MM.1S (cell line): ENCODE data around the gene CHRND.

Source experiments
- DNase-seq: peaks from one replicate; pipeline ENCODE4 v3.0.0-alpha.2; 2015
- H2AFZ ChIP-seq: fragments of 300-600 bp; sonication (generic); 2 replicates; pipeline ENCODE4 v1.6.0; 2016; ENCODE audit warnings: antibody characterized with exemption, low read length
- H3F3A ChIP-seq: fragments of 300-600 bp; sonication (generic); 2 replicates; pipeline ENCODE4 v1.6.1; 2016; ENCODE audit warnings: mild to moderate bottlenecking, antibody characterized with exemption, low read length, moderate library complexity, mixed read lengths; ENCODE audit not compliant: insufficient read depth
- H3K27ac ChIP-seq: fragments of 300-600 bp; sonication (generic); 2 replicates; pipeline ENCODE4 v1.5.1; 2016; ENCODE audit warnings: mild to moderate bottlenecking, low read length
- H3K27me3 ChIP-seq: fragments of 300-600 bp; sonication (generic); replicated peaks from 2 replicates; pipeline ENCODE4 v1.6.0; 2016; ENCODE audit warnings: low read length; ENCODE audit not compliant: insufficient read depth
- H3K36me3 ChIP-seq: fragments of 300-600 bp; sonication (generic); replicated peaks from 2 replicates; pipeline ENCODE4 v1.6.1; 2016; ENCODE audit warnings: mild to moderate bottlenecking, low read length, mixed read lengths; ENCODE audit not compliant: insufficient read depth
- H3K4me1 ChIP-seq: fragments of 300-600 bp; sonication (generic); 2 replicates; pipeline ENCODE4 v1.6.1; 2016; ENCODE audit warnings: low read length, mixed read lengths
- H3K4me2 ChIP-seq: fragments of 300-600 bp; sonication (generic); 2 replicates; pipeline ENCODE4 v1.6.0; 2016; ENCODE audit warnings: low read depth, low read length
- H3K4me3 ChIP-seq: fragments of 300-600 bp; sonication (generic); 2 replicates; pipeline ENCODE4 v1.5.1; 2016; ENCODE audit warnings: low read length, mixed read lengths
- H3K79me2 ChIP-seq: fragments of 300-600 bp; sonication (generic); 2 replicates; pipeline ENCODE4 v1.6.1; 2016; ENCODE audit warnings: mixed run types, low read length, mixed read lengths
- H3K9ac ChIP-seq: fragments of 300-600 bp; sonication (generic); 2 replicates; pipeline ENCODE4 v1.6.1; 2016; ENCODE audit warnings: low read length, mixed read lengths
- H3K9me2 ChIP-seq: fragments of 300-600 bp; sonication (generic); replicated peaks from 2 replicates; pipeline ENCODE4 v1.6.1; 2016; ENCODE audit warnings: mild to moderate bottlenecking, low read length, mixed read lengths; ENCODE audit not compliant: insufficient read depth
- H3K9me3 ChIP-seq: fragments of 300-600 bp; sonication (generic); replicated peaks from 2 replicates; pipeline ENCODE4 v1.6.1; 2016; ENCODE audit warnings: mild to moderate bottlenecking, low read length, mixed read lengths; ENCODE audit not compliant: insufficient read depth
- H4K20me1 ChIP-seq: fragments of 300-600 bp; sonication (generic); 2 replicates; pipeline ENCODE4 v1.6.1; 2016; ENCODE audit warnings: mild to moderate bottlenecking, low read length, moderate library complexity, mixed read lengths; ENCODE audit not compliant: insufficient read depth
- CTCF ChIP-seq: fragments of 300-600 bp; sonication (generic); IDR thresholded peaks from 2 replicates; pipeline ENCODE4 v1.5.1; 2016; ENCODE audit warnings: antibody characterized with exemption, low read length, mixed read lengths
- EZH2 ChIP-seq: fragments of 300-600 bp; sonication (generic); optimal IDR thresholded peaks from 2 replicates; pipeline ENCODE3; 2017; ENCODE audit warnings: low read depth, mild to moderate bottlenecking, antibody characterized with exemption, low read length, mixed read lengths
- EZH2phosphoT487 ChIP-seq: fragments of 300-600 bp; sonication (generic); IDR thresholded peaks from 2 replicates; pipeline ENCODE4 v1.6.1; 2018; ENCODE audit warnings: antibody characterized with exemption, low read length

The CHRND gene

GRCh38 chr2:232525791-232526371 is at the start of gene CHRND:
Gene CHRND (plus strand): TSS chr2:232526160. CDS start chr2:232526216, 56 bp downstream.
- no peaks in the 10 kb centered on the region for H3K4me1 ChIP-seq
- TF ChIP-seq CTCF (no peak), EZH2 (no peak), EZH2phosphoT487 (no peak)
- H3K4me3 ChIP-seq, result no peak within 1 kb of the TSS
- H3K79me2 ChIP-seq, result no peaks in the 10 kb centered on the region
- peaks cover 38% of the 10 kb centered on the region for H3K27me3 ChIP-seq
- no peak within 1 kb of the TSS for H3K9ac ChIP-seq
- H3K9me3 ChIP-seq, result no peaks in the 10 kb centered on the region
- no peaks in the 10 kb centered on the region for H3F3A ChIP-seq
- no peak within 1 kb of the TSS for H3K27ac ChIP-seq
- DNase-seq, result no peak
- H2AFZ ChIP-seq, result no peak within 1 kb of the TSS
- no peaks in the 10 kb centered on the region for H3K9me2 ChIP-seq
- no peak within 1 kb of the TSS for H3K4me2 ChIP-seq
- no peaks in the 10 kb centered on the region for H3K36me3 ChIP-seq
- no peaks in the 10 kb centered on the region for H4K20me1 ChIP-seq

DNA sequence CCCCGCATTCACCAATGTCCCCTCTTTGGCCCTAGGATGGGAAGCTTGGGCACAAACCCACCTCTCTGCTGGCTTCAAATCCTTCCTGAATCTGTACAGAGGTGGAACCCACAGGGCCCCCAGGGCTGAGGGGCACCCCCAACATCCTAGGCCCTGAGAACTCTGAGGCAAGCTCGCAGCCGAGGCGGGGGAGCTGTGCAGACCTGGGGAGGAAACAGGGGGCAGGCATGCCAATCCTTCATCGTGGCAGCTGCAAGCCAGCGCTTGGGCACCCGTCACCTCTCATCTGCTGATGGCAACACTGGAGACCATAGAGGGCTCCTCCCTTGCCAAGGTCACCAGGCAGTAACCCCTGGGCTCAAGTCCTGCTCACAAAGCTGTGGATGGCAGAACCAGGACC is 49.2 kb upstream of the CHRND start:
- Histone ChIP-seq H3K79me2 (no peaks in the 10 kb centered on the region), H3K4me2 (no peak overlapping the region), H3K27ac (no peak overlapping the region), H3K9me3 (no peaks in the 10 kb centered on the region), H3K27me3 (peaks cover 21% of the 10 kb centered on the region), H3K4me1 (no peaks in the 10 kb centered on the region), H3K9me2 (no peaks in the 10 kb centered on the region), H3K36me3 (no peaks in the 10 kb centered on the region), H3K9ac (no peak overlapping the region), H3K4me3 (no peak overlapping the region), H4K20me1 (no peaks in the 10 kb centered on the region), H3F3A (no peaks in the 10 kb centered on the region), H2AFZ (no peak overlapping the region)
- DNase-seq, result no peak
- no peak for TF ChIP-seq EZH2phosphoT487
- TF ChIP-seq EZH2, result no peak
- no peak for TF ChIP-seq CTCF

DNA sequence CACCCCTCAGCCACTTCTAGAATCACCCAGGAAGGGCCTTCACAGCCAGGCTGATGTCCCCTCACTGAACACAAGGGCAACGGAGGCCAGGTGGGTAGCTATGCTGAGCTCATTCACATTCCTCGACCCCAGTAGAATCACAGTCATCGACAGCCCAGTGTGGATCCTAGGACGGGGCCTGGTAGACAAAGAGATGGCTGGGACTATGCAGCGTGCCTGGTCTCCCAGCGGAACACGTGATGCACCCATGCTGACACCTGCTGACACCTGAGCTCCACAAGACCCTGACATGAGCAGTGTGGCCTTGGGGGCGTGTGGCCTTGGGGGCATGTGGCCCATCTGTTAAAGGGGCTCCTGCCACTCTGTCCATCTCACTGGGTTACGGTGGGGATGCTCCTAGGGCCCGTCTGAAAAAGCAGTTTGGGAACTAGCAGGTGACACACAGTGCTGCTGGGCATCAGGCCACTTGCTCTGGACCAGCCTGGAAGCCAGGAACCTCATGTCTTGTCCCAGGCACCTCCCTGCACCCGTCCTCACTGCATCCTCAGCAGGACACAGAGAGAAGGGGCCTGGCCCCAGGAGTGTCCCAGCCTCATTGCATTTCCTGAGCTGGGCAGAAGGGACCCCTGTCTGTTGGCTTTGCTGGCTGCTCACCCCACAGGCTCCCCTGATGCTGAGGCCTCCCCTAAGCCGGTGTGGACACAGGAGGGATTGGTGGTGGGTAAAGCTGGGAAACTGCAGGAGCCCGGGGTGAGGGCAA is 48.0 kb upstream of the CHRND start:
- Histone ChIP-seq H3K9me3 (no peaks in the 10 kb centered on the region), H3F3A (no peaks in the 10 kb centered on the region), H3K27ac (no peak overlapping the region), H3K4me2 (no peak overlapping the region), H3K4me3 (no peak overlapping the region), H3K4me1 (no peaks in the 10 kb centered on the region), H3K9me2 (no peaks in the 10 kb centered on the region), H3K27me3 (peaks cover 26% of the 10 kb centered on the region), H3K36me3 (no peaks in the 10 kb centered on the region), H4K20me1 (no peaks in the 10 kb centered on the region), H2AFZ (no peak overlapping the region), H3K9ac (no peak overlapping the region), H3K79me2 (no peaks in the 10 kb centered on the region)
- DNase-seq, result no peak
- TF ChIP-seq EZH2phosphoT487, result no peak
- no peak for TF ChIP-seq EZH2
- TF ChIP-seq CTCF, result no peak
